Activated naive CD8-positive, alpha-beta T cell treated with anti-CD3 and anti-CD28 coated beads for 36 hours (primary cell): ENCODE data around the gene RELN. TPM values are rescaled to one million over a fixed set of nuclear protein-coding genes. Genes with fewer than 3 reads are reported as not detected.

Experiments
- DNase-seq: peaks from one replicate; pipeline ENCODE4 v3.0.0; 2021
- H3K27ac Mint-ChIP-seq: one replicate; pipeline ENCODE4 v1.8.0; 2022; ENCODE audit warnings: mild to moderate bottlenecking, moderate library complexity, mixed read lengths
- H3K27me3 Mint-ChIP-seq: one replicate; pipeline ENCODE4 v1.8.0; 2022; ENCODE audit warnings: mild to moderate bottlenecking, mixed read lengths
- H3K36me3 Mint-ChIP-seq: one replicate; pipeline ENCODE4 v1.8.0; 2021; ENCODE audit warnings: mild to moderate bottlenecking, mixed read lengths
- H3K4me1 Mint-ChIP-seq: one replicate; pipeline ENCODE4 v1.8.0; 2021; ENCODE audit warnings: mixed read lengths
- H3K4me3 Mint-ChIP-seq: one replicate; pipeline ENCODE4 v1.8.0; 2022; ENCODE audit warnings: mild to moderate bottlenecking, moderate library complexity, mixed read lengths
- H3K9me3 Mint-ChIP-seq: one replicate; pipeline ENCODE4 v1.8.0; 2022; ENCODE audit warnings: mixed read lengths
- total RNA-seq, 2 experiments: library from RNA; stranded (reverse); gene quantifications; one replicate each; pipeline ENCODE4 v1.2.3, GENCODE V29; 2021

Gene RELN
- total RNA-seq, 2 experiments from 2014 or later = not detected

DNA sequence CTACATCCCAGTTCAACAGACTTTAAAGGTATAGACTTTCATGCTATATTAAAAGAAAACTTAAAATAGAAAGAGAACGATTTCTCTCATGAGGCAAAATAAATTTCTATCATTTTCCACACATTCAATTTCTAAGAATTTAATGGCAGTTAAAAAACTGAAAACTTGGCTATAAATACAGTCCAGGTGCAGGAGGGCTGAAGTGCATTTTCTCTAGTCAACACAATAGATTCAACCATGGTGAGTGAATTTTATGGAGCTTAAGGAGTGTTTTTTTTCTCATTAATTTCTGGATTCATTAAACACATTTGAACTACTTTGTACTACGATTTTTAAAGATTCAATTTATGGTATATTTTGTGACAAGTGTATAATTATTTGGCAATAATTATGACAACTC, 302.7 kb downstream of the RELN start:
- Mint-ChIP-seq H3K27ac (no peak overlapping the region), H3K9me3 (no peaks in the 10 kb centered on the region), H3K4me3 (no peak overlapping the region), H3K36me3 (no peaks in the 10 kb centered on the region), H3K4me1 (no peaks in the 10 kb centered on the region), H3K27me3 (peaks cover 6% of the 10 kb centered on the region)
- DNase-seq = no peak

DNA sequence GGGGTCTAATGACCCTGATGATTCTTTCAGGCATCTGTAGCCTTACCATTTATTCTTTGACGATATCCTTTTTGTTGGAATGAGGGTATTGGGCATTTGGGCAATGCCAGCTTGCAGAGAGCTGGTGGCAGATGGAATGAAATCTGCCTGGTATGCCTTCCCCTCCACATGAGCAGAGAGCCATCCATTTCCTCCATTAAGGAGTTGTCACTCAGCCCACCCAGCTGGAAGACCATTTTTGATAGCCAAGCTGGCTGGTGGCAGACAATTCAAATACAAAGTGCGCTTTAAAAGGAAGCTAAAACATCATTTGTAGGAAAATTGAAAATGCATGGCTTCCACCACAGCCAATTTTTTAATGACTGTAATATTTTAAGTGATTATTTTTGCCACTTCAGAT, 303.4 kb downstream of the RELN start:
- no peak overlapping the region for H3K4me3 Mint-ChIP-seq
- no peaks in the 10 kb centered on the region for H3K36me3 Mint-ChIP-seq
- no peaks in the 10 kb centered on the region for H3K9me3 Mint-ChIP-seq
- no peak for DNase-seq
- H3K27ac Mint-ChIP-seq = no peak overlapping the region
- peaks cover 6% of the 10 kb centered on the region for H3K27me3 Mint-ChIP-seq
- H3K4me1 Mint-ChIP-seq = no peaks in the 10 kb centered on the region

GRCh38 chr7:103685646-103686045, 303.8 kb downstream of the RELN start:
- Mint-ChIP-seq H3K4me1 (no peaks in the 10 kb centered on the region), H3K27me3 (peaks cover 6% of the 10 kb centered on the region), H3K27ac (no peak overlapping the region), H3K4me3 (no peak overlapping the region), H3K36me3 (no peaks in the 10 kb centered on the region), H3K9me3 (no peaks in the 10 kb centered on the region)
- no peak for DNase-seq

DNA sequence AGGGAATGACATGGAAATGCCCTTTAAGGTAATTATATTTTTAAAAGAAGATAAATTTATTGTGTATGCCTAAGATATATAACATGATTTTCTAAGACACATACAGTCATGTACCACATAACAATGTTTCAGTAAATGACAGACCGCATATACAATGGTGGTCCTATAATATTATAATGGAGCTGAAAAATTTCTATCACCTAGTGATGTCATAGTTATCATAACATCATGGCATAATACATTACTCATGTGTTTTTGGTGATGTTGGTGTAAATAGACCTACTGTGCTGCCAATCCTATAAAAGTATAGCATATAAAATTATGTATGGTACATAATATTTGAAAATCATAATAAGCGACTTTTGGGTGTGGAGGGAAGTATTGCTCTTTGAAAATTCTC, 306.1 kb downstream of the RELN start:
- Mint-ChIP-seq H3K4me3 (no peak overlapping the region), H3K27ac (no peak overlapping the region), H3K36me3 (no peaks in the 10 kb centered on the region), H3K9me3 (no peaks in the 10 kb centered on the region), H3K27me3 (peaks cover 6% of the 10 kb centered on the region), H3K4me1 (no peaks in the 10 kb centered on the region)
- no peak for DNase-seq

- H3K4me1 Mint-ChIP-seq = no peaks in the 10 kb centered on the region
- H3K36me3 Mint-ChIP-seq = no peaks in the 10 kb centered on the region
- H3K9me3 Mint-ChIP-seq = peaks cover 5% of the 10 kb centered on the region
Observed at GRCh38 chr7:103680161-103681144, 309.0 kb downstream of the RELN start.

GRCh38 chr7:103679151-103680132, 310.0 kb downstream of the RELN start:
- Mint-ChIP-seq H3K4me1 (no peaks in the 10 kb centered on the region), H3K36me3 (no peaks in the 10 kb centered on the region), H3K4me3 (no peak overlapping the region), H3K27ac (no peak overlapping the region), H3K9me3 (peaks cover 5% of the 10 kb centered on the region), H3K27me3 (peaks cover 13% of the 10 kb centered on the region)
- DNase-seq = no peak

More at GRCh38 chr7:103680161-103681144, 309.0 kb downstream of the RELN start:
- no peak overlapping the region for H3K4me3 Mint-ChIP-seq
- H3K27ac Mint-ChIP-seq = no peak overlapping the region
- no peak for DNase-seq
- peaks cover 6% of the 10 kb centered on the region for H3K27me3 Mint-ChIP-seq

DNA sequence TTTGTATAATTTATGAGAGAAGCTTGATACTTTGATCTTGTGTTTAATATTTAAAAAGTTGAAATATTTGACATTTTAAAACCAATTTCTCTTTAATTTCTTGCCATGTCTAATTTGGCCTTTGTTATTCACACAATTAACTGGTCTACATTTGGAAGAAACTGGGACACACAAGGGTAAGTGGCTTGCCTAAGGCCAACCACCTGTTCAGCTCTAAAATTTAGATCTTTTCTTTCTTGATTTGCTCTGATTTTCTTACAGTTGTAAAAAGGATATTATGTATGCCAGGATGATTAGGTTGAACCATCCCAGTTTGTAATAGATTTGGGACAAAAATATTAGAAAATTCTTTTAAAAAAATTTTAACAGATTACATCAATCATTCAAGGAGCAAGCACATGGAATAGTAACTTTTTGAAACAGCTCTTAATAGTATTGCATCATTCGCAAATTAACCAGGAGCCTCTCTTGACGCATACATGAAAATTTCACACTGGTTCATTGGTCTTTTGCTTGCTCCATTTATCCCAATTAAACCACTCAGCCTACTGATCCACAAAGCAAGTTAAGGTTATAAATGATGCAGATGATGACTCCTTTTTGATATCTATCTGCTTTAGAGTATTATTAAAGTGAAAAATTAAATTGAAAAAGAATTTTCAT, 321.0 kb downstream of the RELN start:
- Mint-ChIP-seq H3K27me3 (no peaks in the 10 kb centered on the region), H3K27ac (no peak overlapping the region), H3K9me3 (peaks cover 1% of the 10 kb centered on the region), H3K4me1 (no peaks in the 10 kb centered on the region), H3K36me3 (no peaks in the 10 kb centered on the region), H3K4me3 (no peak overlapping the region)
- DNase-seq = no peak

GRCh38 chr7:103666326-103666725, 323.1 kb downstream of the RELN start:
- Mint-ChIP-seq H3K36me3 (no peaks in the 10 kb centered on the region), H3K27ac (no peak overlapping the region), H3K4me1 (no peaks in the 10 kb centered on the region), H3K27me3 (no peaks in the 10 kb centered on the region), H3K4me3 (no peak overlapping the region), H3K9me3 (peaks cover 1% of the 10 kb centered on the region)
- DNase-seq = no peak

DNA sequence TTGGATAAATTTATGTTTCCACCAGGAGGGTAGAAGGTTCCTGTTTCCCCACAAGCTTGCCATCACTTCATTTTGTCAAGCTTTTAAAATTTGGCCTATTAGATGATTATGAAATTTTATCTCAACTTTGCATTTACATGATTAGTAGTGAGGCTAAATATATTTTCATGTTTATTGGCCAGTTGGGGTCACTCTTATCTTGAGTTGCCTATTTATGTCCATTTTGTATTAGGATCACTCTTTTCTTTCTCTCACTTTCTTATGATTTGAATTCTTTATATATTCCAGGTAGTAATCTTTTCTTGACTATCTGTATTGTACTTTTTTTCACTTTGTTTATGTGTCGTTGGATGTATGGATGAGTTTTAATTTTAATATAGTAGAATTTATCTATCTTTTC, 324.9 kb downstream of the RELN start:
- no peak overlapping the region for H3K4me3 Mint-ChIP-seq
- no peaks in the 10 kb centered on the region for H3K27me3 Mint-ChIP-seq
- H3K36me3 Mint-ChIP-seq = no peaks in the 10 kb centered on the region
- no peak for DNase-seq
- H3K9me3 Mint-ChIP-seq = no peaks in the 10 kb centered on the region
- no peaks in the 10 kb centered on the region for H3K4me1 Mint-ChIP-seq
- no peak overlapping the region for H3K27ac Mint-ChIP-seq

DNA sequence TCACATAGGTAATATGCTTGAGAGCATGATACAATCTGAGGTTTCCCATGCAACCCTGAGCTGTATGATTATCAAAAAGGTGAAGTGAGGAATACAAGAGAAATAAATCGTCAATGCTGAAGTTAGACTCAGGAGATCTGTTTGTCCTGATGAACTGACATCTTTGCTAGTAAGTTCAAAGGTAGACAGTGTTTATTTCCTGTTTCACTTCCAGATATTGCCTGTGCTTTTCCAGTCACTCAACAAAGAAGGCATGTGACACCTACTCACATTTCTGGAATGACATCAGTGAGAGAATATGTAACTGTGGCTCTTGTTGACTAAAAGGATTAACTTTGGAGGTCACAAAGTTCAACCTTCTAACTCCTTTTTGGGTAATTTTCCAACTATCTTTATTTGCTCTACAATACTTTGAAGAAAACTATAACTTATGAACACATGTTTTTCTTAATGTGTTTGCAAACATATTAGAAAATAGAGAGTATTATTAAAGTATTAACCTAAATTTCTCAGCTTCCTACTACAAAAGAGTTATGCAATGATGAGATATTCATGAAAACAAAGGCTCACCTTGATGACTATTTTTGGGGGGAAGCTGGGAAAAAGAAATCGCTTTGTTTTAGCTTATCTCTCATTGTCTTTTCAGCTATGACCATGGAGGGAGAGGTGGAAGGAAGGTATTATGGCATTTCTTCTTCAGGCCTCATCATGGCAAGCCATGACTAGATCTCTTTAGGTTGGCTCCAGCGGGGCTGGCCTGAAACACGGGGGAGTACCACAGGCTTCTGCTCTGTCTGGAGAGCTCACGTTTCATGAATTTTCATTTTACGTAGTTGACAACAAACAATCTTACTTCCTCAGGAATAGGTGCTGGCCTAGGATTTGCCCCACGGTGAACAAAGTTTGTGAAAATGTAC, 328.7 kb downstream of the RELN start:
- Mint-ChIP-seq H3K36me3 (no peaks in the 10 kb centered on the region), H3K4me3 (no peak overlapping the region), H3K9me3 (no peaks in the 10 kb centered on the region), H3K27me3 (peaks cover 4% of the 10 kb centered on the region), H3K4me1 (no peaks in the 10 kb centered on the region), H3K27ac (no peak overlapping the region)
- no peak for DNase-seq

DNA sequence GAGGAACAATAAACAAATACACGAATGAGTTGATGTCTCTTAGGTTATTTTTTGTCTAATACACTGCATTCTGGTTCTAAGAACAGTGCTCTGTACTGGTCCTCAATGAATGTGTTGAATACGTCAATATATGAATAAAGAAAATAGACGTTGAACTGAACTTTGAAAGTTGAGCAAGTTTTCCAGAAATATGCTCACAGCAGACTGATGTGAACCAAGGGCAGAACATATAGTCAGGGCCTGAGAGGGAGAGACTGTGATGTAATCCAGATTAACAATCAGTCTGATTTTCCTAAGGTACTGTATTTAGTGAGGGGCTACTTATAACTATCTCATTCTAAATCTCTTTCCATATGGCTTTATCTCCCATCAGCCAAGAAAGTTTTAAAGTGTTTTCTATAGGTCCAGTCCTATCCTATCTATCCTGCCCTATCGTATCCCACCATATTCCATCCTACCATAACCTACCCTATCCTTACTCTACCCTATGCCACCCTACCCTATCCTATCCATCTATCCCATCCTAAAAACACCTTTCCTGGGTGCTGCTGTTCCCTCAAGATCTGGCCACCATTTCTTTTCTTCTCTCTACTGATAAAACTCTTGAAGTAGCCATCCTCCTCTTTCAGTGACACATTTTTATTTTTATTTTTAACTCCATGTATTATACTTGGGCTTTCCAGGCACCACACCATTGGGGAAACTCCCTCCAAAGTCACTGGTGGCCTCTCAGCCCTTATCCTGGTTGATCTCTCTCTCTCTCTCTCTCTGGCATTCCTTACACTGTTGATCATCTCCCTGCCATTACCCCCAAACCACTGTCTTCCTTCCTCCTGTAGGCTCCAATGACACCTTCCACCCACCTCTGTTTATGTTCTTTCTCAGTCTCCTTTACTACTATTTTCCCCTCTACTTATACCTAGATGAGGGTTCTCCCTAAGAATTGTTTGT, 331.1 kb downstream of the RELN start:
- H3K4me1 Mint-ChIP-seq = no peaks in the 10 kb centered on the region
- H3K4me3 Mint-ChIP-seq = no peak overlapping the region
- H3K9me3 Mint-ChIP-seq = no peaks in the 10 kb centered on the region
- H3K36me3 Mint-ChIP-seq = no peaks in the 10 kb centered on the region
- H3K27me3 Mint-ChIP-seq = peaks cover 4% of the 10 kb centered on the region
- no peak overlapping the region for H3K27ac Mint-ChIP-seq
- DNase-seq = no peak

GRCh38 chr7:103657474-103657894, 332.0 kb downstream of the RELN start:
- H3K9me3 Mint-ChIP-seq = no peaks in the 10 kb centered on the region
- peaks cover 4% of the 10 kb centered on the region for H3K27me3 Mint-ChIP-seq
- no peak for DNase-seq
- no peak overlapping the region for H3K27ac Mint-ChIP-seq
- H3K4me1 Mint-ChIP-seq = no peaks in the 10 kb centered on the region
- H3K36me3 Mint-ChIP-seq = no peaks in the 10 kb centered on the region
- no peak overlapping the region for H3K4me3 Mint-ChIP-seq

GRCh38 chr7:103656221-103656620, 333.2 kb downstream of the RELN start:
- DNase-seq = no peak
- Mint-ChIP-seq H3K4me3 (no peak overlapping the region), H3K27ac (no peak overlapping the region), H3K4me1 (no peaks in the 10 kb centered on the region), H3K27me3 (peaks cover 7% of the 10 kb centered on the region), H3K36me3 (no peaks in the 10 kb centered on the region), H3K9me3 (no peaks in the 10 kb centered on the region)
